Activated T-cell treated with anti-CD3 and anti-CD28 coated beads, Interleukin-2, amount 50 U/mL, for 4 hours (primary cell): ENCODE results near the gene KCP. TPM values are rescaled to one million over a fixed set of nuclear protein-coding genes. Genes with fewer than 3 reads are reported as not detected.

Source experiments
- ATAC-seq, 2 donors: fragments of 200-7000 bp; cut with Tn5 transposase; one replicate each; pipeline ENCODE4 v1.10.0; 2021
- DNase-seq: peaks from one replicate; pipeline ENCODE4 v3.0.0-alpha.2; 2020
- H3K27me3 Mint-ChIP-seq: one replicate; pipeline ENCODE4 v1.8.0; 2021; ENCODE audit warnings: low read depth, mixed read lengths
- H3K36me3 Mint-ChIP-seq: one replicate; pipeline ENCODE4 v1.8.0; 2022; ENCODE audit warnings: mixed read lengths; ENCODE audit not compliant: insufficient read depth
- H3K4me1 Mint-ChIP-seq: one replicate; pipeline ENCODE4 v1.8.0; 2021; ENCODE audit warnings: low read depth, mixed read lengths
- H3K4me3 Mint-ChIP-seq: one replicate; pipeline ENCODE4 v1.8.0; 2021; ENCODE audit warnings: mild to moderate bottlenecking, moderate library complexity, mixed read lengths
- H3K9me3 Mint-ChIP-seq: one replicate; pipeline ENCODE4 v1.8.0; 2021; ENCODE audit warnings: mixed read lengths
- total RNA-seq, 3 donors: library from RNA; stranded (reverse); gene quantifications; one replicate each; pipeline ENCODE4 v1.2.1, GENCODE V29; 2021

KCP gene
- total RNA-seq, 3 donors from 2014 or later = 0.10 to 0.40 (median 0.27) TPM

GRCh38 chr7:128893251-128894100 lies 17.0 kb downstream of the KCP start:
- Mint-ChIP-seq H3K36me3 (no peaks in the 10 kb centered on the region), H3K4me3 (no peak overlapping the region), H3K9me3 (peaks cover 2% of the 10 kb centered on the region), H3K27me3 (peaks cover 20% of the 10 kb centered on the region), H3K4me1 (no peaks in the 10 kb centered on the region)
- DNase-seq (no peak), ATAC-seq (no peak)

GRCh38 chr7:128892521-128893250 lies 17.8 kb downstream of the KCP start:
- DNase-seq (no peak), ATAC-seq (no peak)
- Mint-ChIP-seq H3K4me3 (no peak overlapping the region), H3K36me3 (no peaks in the 10 kb centered on the region), H3K9me3 (no peaks in the 10 kb centered on the region), H3K4me1 (no peaks in the 10 kb centered on the region), H3K27me3 (peaks cover 20% of the 10 kb centered on the region)

GRCh38 chr7:128891942-128892269 lies 18.6 kb downstream of the KCP start:
- DNase-seq = no peak
- peak overlapping the region; percentile 16 for H3K4me3 Mint-ChIP-seq

GRCh38 chr7:128891110-128891941 lies 19.2 kb downstream of the KCP start:
- Mint-ChIP-seq H3K4me3 (peak overlapping the region; percentile 16), H3K9me3 (no peaks in the 10 kb centered on the region), H3K4me1 (no peaks in the 10 kb centered on the region), H3K36me3 (no peaks in the 10 kb centered on the region), H3K27me3 (peaks cover 20% of the 10 kb centered on the region)
- DNase-seq (no peak), ATAC-seq (peak; percentile 40 to 57)

More at GRCh38 chr7:128891942-128892269, 18.6 kb downstream of the KCP start:
- peaks cover 20% of the 10 kb centered on the region for H3K27me3 Mint-ChIP-seq
- no peaks in the 10 kb centered on the region for H3K9me3 Mint-ChIP-seq
- no peaks in the 10 kb centered on the region for H3K4me1 Mint-ChIP-seq
- ATAC-seq = no peak
- H3K36me3 Mint-ChIP-seq = no peaks in the 10 kb centered on the region

GRCh38 chr7:128890306-128891109 lies 20.0 kb downstream of the KCP start:
- Mint-ChIP-seq H3K9me3 (no peaks in the 10 kb centered on the region), H3K4me1 (no peaks in the 10 kb centered on the region), H3K36me3 (no peaks in the 10 kb centered on the region), H3K4me3 (no peak overlapping the region), H3K27me3 (peaks cover 22% of the 10 kb centered on the region)
- ATAC-seq (peak; percentile 20 to 42), DNase-seq (no peak)

- DNase-seq (no peak), ATAC-seq (no peak)
- Mint-ChIP-seq H3K36me3 (no peaks in the 10 kb centered on the region), H3K27me3 (peaks cover 28% of the 10 kb centered on the region), H3K4me3 (no peak overlapping the region), H3K9me3 (no peaks in the 10 kb centered on the region), H3K4me1 (no peaks in the 10 kb centered on the region)
These were observed 21.4 kb downstream of the KCP start for GRCh38 chr7:128889121-128889520.

GRCh38 chr7:128888756-128889095 lies 21.8 kb downstream of the KCP start:
- DNase-seq (no peak), ATAC-seq (no peak)
- Mint-ChIP-seq H3K36me3 (no peaks in the 10 kb centered on the region), H3K4me1 (no peaks in the 10 kb centered on the region), H3K9me3 (no peaks in the 10 kb centered on the region), H3K4me3 (no peak overlapping the region), H3K27me3 (peaks cover 28% of the 10 kb centered on the region)

- DNase-seq = no peak
- H3K27me3 Mint-ChIP-seq = peaks cover 28% of the 10 kb centered on the region
- H3K4me1 Mint-ChIP-seq = peaks cover 1% of the 10 kb centered on the region
- no peaks in the 10 kb centered on the region for H3K36me3 Mint-ChIP-seq
- H3K4me3 Mint-ChIP-seq = no peak overlapping the region
- no peaks in the 10 kb centered on the region for H3K9me3 Mint-ChIP-seq
- no peak for ATAC-seq
These were observed 22.3 kb downstream of the KCP start for GRCh38 chr7:128888039-128888755.

- no peak for ATAC-seq
- H3K36me3 Mint-ChIP-seq = no peaks in the 10 kb centered on the region
- DNase-seq = no peak
- H3K9me3 Mint-ChIP-seq = no peaks in the 10 kb centered on the region
- no peak overlapping the region for H3K4me3 Mint-ChIP-seq
- peaks cover 1% of the 10 kb centered on the region for H3K4me1 Mint-ChIP-seq
- peaks cover 20% of the 10 kb centered on the region for H3K27me3 Mint-ChIP-seq
These were observed 23.1 kb downstream of the KCP start for GRCh38 chr7:128887169-128888038.

GRCh38 chr7:128886391-128887168 lies 23.9 kb downstream of the KCP start:
- H3K27me3 Mint-ChIP-seq = peaks cover 14% of the 10 kb centered on the region
- no peak overlapping the region for H3K4me3 Mint-ChIP-seq
- peaks cover 1% of the 10 kb centered on the region for H3K4me1 Mint-ChIP-seq
- ATAC-seq (no peak), DNase-seq (no peak)
- H3K36me3 Mint-ChIP-seq = no peaks in the 10 kb centered on the region
- H3K9me3 Mint-ChIP-seq = no peaks in the 10 kb centered on the region

GRCh38 chr7:128885370-128886187 lies 24.9 kb downstream of the KCP start:
- peaks cover 1% of the 10 kb centered on the region for H3K4me1 Mint-ChIP-seq
- H3K4me3 Mint-ChIP-seq = no peak overlapping the region
- no peak for DNase-seq
- no peaks in the 10 kb centered on the region for H3K9me3 Mint-ChIP-seq
- peaks cover 16% of the 10 kb centered on the region for H3K27me3 Mint-ChIP-seq
- H3K36me3 Mint-ChIP-seq = no peaks in the 10 kb centered on the region
- no peak for ATAC-seq
